DND-41 (cell line): Measurements from ENCODE around the gene MACROD2.

Source experiments
- ATAC-seq: fragments of 200-7000 bp; cut with Tn5 transposase; 3 replicates; pipeline ENCODE4 v1.9.1; 2021; ENCODE audit warnings: low read depth; ENCODE audit not compliant: insufficient read depth
- DNase-seq: peaks from one replicate; pipeline ENCODE4 v3.0.0-alpha.2; 2020
- H2AFZ ChIP-seq: 2 replicates; pipeline ENCODE4 v1.6.0; 2012; ENCODE audit warnings: low read depth, low read length
- H3K27ac ChIP-seq: 2 replicates; pipeline ENCODE4 v1.5.1; 2012; ENCODE audit warnings: low read length, inconsistent platforms
- H3K27me3 ChIP-seq: fragments of 200-600 bp; sonication (generic); 2 replicates; pipeline ENCODE4 v1.6.0; 2012; ENCODE audit warnings: low read length, mild to moderate bottlenecking, inconsistent platforms; ENCODE audit not compliant: insufficient read depth, poor library complexity
- H3K36me3 ChIP-seq: 2 replicates; pipeline ENCODE4 v1.5.1; 2012; ENCODE audit warnings: low read length, inconsistent platforms; ENCODE audit not compliant: insufficient read depth
- H3K4me1 ChIP-seq: 2 replicates; pipeline ENCODE4 v1.5.1; 2012; ENCODE audit warnings: mild to moderate bottlenecking, low read length; ENCODE audit not compliant: insufficient read depth
- H3K4me2 ChIP-seq: 2 replicates; pipeline ENCODE4 v1.6.0; 2012; ENCODE audit warnings: mild to moderate bottlenecking, moderate library complexity, low read length, inconsistent platforms; ENCODE audit not compliant: insufficient read depth
- H3K4me3 ChIP-seq, 2 experiments: fragments of 200-600 bp in 1 of 2; shearing (Covaris generic) in 1 of 2; 2 replicates each; pipeline ENCODE4 v1.5.1; 2012 to 2016; ENCODE audit warnings: inconsistent platforms in 2 of 2, low read length in 2 of 2, mild to moderate bottlenecking in 2 of 2, low read depth in 1 of 2, moderate library complexity in 1 of 2
- H3K79me2 ChIP-seq: 2 replicates; pipeline ENCODE4 v1.6.0; 2012; ENCODE audit warnings: low read length, inconsistent platforms; ENCODE audit not compliant: insufficient read depth
- H3K9ac ChIP-seq: 2 replicates; pipeline ENCODE4 v1.6.0; 2012; ENCODE audit warnings: low read depth, mild to moderate bottlenecking, inconsistent platforms, low read length, moderate library complexity
- H3K9me3 ChIP-seq: 2 replicates; pipeline ENCODE4 v1.5.1; 2012; ENCODE audit warnings: low read length, moderate library complexity, mild to moderate bottlenecking, inconsistent platforms; ENCODE audit not compliant: insufficient read depth, severe bottlenecking
- H4K20me1 ChIP-seq: 2 replicates; pipeline ENCODE4 v1.6.0; 2012; ENCODE audit warnings: low read length; ENCODE audit not compliant: insufficient read depth
- EZH2 ChIP-seq: IDR thresholded peaks from 3 replicates; pipeline ENCODE4 v1.6.1; 2012; ENCODE audit warnings: borderline replicate concordance, low read depth, mild to moderate bottlenecking, moderate library complexity, low read length, inconsistent platforms; ENCODE audit not compliant: severe bottlenecking
- TF ChIP-seq, protein P1 (sequence below): IDR thresholded peaks from 2 replicates; pipeline ENCODE4 v1.5.1; 2012; ENCODE audit warnings: borderline replicate concordance, low read length, moderate library complexity, mild to moderate bottlenecking; ENCODE audit not compliant: poor library complexity, severe bottlenecking; ENCODE audit errors: extremely low read depth

Gene MACROD2

GRCh38 chr20:14507711-14508110, 512.4 kb downstream of the MACROD2 start:
- Histone ChIP-seq H3K4me3 (no peak overlapping the region), H3K4me2 (no peak overlapping the region), H3K79me2 (no peaks in the 10 kb centered on the region), H3K9ac (no peak overlapping the region), H4K20me1 (no peaks in the 10 kb centered on the region), H3K36me3 (no peaks in the 10 kb centered on the region), H2AFZ (no peak overlapping the region), H3K27ac (no peak overlapping the region), H3K27me3 (peaks cover 11% of the 10 kb centered on the region), H3K9me3 (no peaks in the 10 kb centered on the region), H3K4me1 (no peaks in the 10 kb centered on the region)
- TF ChIP-seq, protein P1, sequence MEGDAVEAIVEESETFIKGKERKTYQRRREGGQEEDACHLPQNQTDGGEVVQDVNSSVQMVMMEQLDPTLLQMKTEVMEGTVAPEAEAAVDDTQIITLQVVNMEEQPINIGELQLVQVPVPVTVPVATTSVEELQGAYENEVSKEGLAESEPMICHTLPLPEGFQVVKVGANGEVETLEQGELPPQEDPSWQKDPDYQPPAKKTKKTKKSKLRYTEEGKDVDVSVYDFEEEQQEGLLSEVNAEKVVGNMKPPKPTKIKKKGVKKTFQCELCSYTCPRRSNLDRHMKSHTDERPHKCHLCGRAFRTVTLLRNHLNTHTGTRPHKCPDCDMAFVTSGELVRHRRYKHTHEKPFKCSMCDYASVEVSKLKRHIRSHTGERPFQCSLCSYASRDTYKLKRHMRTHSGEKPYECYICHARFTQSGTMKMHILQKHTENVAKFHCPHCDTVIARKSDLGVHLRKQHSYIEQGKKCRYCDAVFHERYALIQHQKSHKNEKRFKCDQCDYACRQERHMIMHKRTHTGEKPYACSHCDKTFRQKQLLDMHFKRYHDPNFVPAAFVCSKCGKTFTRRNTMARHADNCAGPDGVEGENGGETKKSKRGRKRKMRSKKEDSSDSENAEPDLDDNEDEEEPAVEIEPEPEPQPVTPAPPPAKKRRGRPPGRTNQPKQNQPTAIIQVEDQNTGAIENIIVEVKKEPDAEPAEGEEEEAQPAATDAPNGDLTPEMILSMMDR: no peak
- TF ChIP-seq EZH2: no peak
- no peak for ATAC-seq
- DNase-seq: no peak

GRCh38 chr20:14510341-14510740, 515.0 kb downstream of the MACROD2 start:
- DNase-seq: no peak
- H3K27ac ChIP-seq: no peak overlapping the region
- H2AFZ ChIP-seq: no peak overlapping the region
- no peak overlapping the region for H3K4me3 ChIP-seq
- no peak for ATAC-seq
- no peaks in the 10 kb centered on the region for H3K9me3 ChIP-seq
- H3K36me3 ChIP-seq: no peaks in the 10 kb centered on the region
- H3K27me3 ChIP-seq: peaks cover 17% of the 10 kb centered on the region
- TF ChIP-seq, protein P1: no peak
- TF ChIP-seq EZH2: no peak
- H3K4me2 ChIP-seq: no peak overlapping the region
- no peaks in the 10 kb centered on the region for H3K4me1 ChIP-seq
- no peaks in the 10 kb centered on the region for H4K20me1 ChIP-seq
- no peak overlapping the region for H3K9ac ChIP-seq
- H3K79me2 ChIP-seq: no peaks in the 10 kb centered on the region

- no peak for DNase-seq
- Histone ChIP-seq H3K4me1 (no peaks in the 10 kb centered on the region), H3K4me2 (no peak overlapping the region), H3K36me3 (no peaks in the 10 kb centered on the region), H3K27ac (no peak overlapping the region), H3K27me3 (peaks cover 17% of the 10 kb centered on the region), H3K79me2 (no peaks in the 10 kb centered on the region), H3K9ac (no peak overlapping the region), H3K4me3 (no peak overlapping the region), H3K9me3 (no peaks in the 10 kb centered on the region), H2AFZ (no peak overlapping the region), H4K20me1 (no peaks in the 10 kb centered on the region)
- TF ChIP-seq, protein P1: no peak
- TF ChIP-seq EZH2: no peak
- no peak for ATAC-seq
Observed at GRCh38 chr20:14512839-14513238, 517.5 kb downstream of the MACROD2 start.

DNA sequence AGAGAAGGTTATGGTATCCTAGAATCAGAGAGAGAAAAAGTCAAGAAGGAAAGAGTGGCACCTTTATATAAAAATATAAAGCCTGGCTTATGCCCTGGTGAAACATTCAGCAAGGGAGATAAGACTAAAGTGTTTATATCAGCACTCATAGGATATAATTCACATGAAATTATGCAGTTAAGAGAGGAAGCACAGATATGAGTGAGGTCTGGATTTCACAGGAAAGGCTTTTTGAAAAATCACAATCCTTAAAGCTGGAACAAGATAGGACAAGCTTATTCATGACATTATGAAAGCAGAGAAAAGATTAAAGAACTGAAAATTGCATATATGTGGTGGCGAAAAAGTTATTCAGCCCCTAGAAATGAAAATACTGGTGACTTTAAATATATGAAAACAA, 523.3 kb downstream of the MACROD2 start:
- TF ChIP-seq, protein P1: no peak
- TF ChIP-seq EZH2: no peak
- Histone ChIP-seq H3K4me3 (no peak overlapping the region), H3K27ac (no peak overlapping the region), H2AFZ (no peak overlapping the region), H3K36me3 (no peaks in the 10 kb centered on the region), H3K79me2 (no peaks in the 10 kb centered on the region), H4K20me1 (no peaks in the 10 kb centered on the region), H3K27me3 (peaks cover 12% of the 10 kb centered on the region), H3K9me3 (no peaks in the 10 kb centered on the region), H3K9ac (no peak overlapping the region), H3K4me2 (no peak overlapping the region), H3K4me1 (no peaks in the 10 kb centered on the region)
- ATAC-seq: no peak
- no peak for DNase-seq
